ENCODE measurements around the gene VEPH1. TPM values are rescaled to one million over a fixed set of nuclear protein-coding genes. Genes with fewer than 3 reads are reported as not detected.

The VEPH1 gene
- total and polyA plus RNA-seq, 12 donors: 0.07 to 0.85 (median 0.56) TPM; not detected in 5

- no peak for ATAC-seq
- no peaks in the 10 kb centered on the region for H3K9me3 ChIP-seq
- no peak overlapping the region for H3K27ac ChIP-seq
- H3K36me3 ChIP-seq: no peaks in the 10 kb centered on the region
- no peaks in the 10 kb centered on the region for H3K27me3 ChIP-seq
- TF ChIP-seq CTCF (IDR thresholded peaks at IDR 0.05): no peak
- no peaks in the 10 kb centered on the region for H3K4me1 ChIP-seq
- intact Hi-C loops (cut with DNase I): no loop called here
- no peak for DNase-seq
- H3K4me3 ChIP-seq: no peak overlapping the region
- WGBS, 2 donors: 70 to 74% methylated on average over 5 of the region's 5 CpGs
Measured at GRCh38 chr3:157406394-157406793, 96.8 kb downstream of the VEPH1 start.

GRCh38 chr3:157405457-157405856 lies 97.8 kb downstream of the VEPH1 start:
- intact Hi-C loops (cut with DNase I): no loop called here
- no peak for TF ChIP-seq CTCF (IDR thresholded peaks at IDR 0.05)
- WGBS, 2 donors: 50 to 54% methylated on average over 2 of the region's 2 CpGs
- ATAC-seq (no peak), DNase-seq (no peak)
- H3K4me1 ChIP-seq: no peaks in the 10 kb centered on the region
- H3K27me3 ChIP-seq: no peaks in the 10 kb centered on the region
- H3K4me3 ChIP-seq: no peak overlapping the region
- no peak overlapping the region for H3K27ac ChIP-seq
- H3K36me3 ChIP-seq: no peaks in the 10 kb centered on the region
- H3K9me3 ChIP-seq: no peaks in the 10 kb centered on the region

GRCh38 chr3:157404381-157404780 lies 98.8 kb downstream of the VEPH1 start:
- 0 to 94% methylated on average over 1 of the region's 1 CpG for WGBS, 2 donors
- Histone ChIP-seq H3K36me3 (no peaks in the 10 kb centered on the region), H3K27ac (no peak overlapping the region), H3K27me3 (no peaks in the 10 kb centered on the region), H3K9me3 (no peaks in the 10 kb centered on the region), H3K4me3 (no peak overlapping the region), H3K4me1 (no peaks in the 10 kb centered on the region)
- DNase-seq (no peak), ATAC-seq (no peak)
- intact Hi-C loops (cut with DNase I): no loop called here
- no peak for TF ChIP-seq CTCF (IDR thresholded peaks at IDR 0.05)

GRCh38 chr3:157398598-157398997 lies 104.6 kb downstream of the VEPH1 start:
- intact Hi-C loops (cut with DNase I): no loop called here
- no peaks in the 10 kb centered on the region for H3K27me3 ChIP-seq
- ATAC-seq (no peak), DNase-seq (no peak)
- H3K9me3 ChIP-seq: peaks cover 0 to 5% (median 0%) of the 10 kb centered on the region in 11 donors
- no peaks in the 10 kb centered on the region for H3K4me1 ChIP-seq
- TF ChIP-seq CTCF (IDR thresholded peaks at IDR 0.05): no peak
- H3K27ac ChIP-seq: no peak overlapping the region
- H3K4me3 ChIP-seq: no peak overlapping the region
- 91% methylated on average over 3 of the region's 3 CpGs for WGBS, 2 donors
- no peaks in the 10 kb centered on the region for H3K36me3 ChIP-seq
